ENCODE data around the gene NHS. TPM values are rescaled to one million over a fixed set of nuclear protein-coding genes. Genes with fewer than 3 reads are reported as not detected.

NHS gene
- polyA plus RNA-seq, 1 donor (not counting 4 experiments of a cell fraction or from before 2014, with no cell fraction given) = 5.4 TPM

DNA sequence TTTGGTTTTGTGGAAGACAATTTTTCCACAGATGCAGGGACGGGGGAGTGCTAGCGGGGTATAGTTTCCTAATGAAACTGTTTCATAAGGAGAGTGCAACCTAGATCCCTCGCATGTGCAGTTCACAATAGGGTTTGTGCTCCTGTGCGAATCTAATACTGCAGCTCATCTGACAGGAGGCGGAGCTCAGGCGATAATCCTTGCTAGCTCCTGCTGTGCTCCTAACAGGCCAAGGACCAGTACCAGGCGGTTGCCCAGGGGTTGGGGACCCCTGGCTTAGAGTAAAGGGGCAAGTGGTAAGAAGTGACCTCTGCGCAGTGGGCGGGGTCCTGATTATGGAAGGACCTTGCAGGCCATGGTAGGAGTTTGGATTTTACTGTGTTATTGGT is 366.1 kb downstream of the NHS start:
- dilution Hi-C loops (cut with MboI; ENCODE audit: extremely low pct_ligation_motif_present, low sequenced_read_pairs) = no loop called here
- Histone ChIP-seq H3K4me2 (ENCODE audit: control insufficient read depth, extremely low read depth, insufficient read depth, low read depth, low read length) (no peak overlapping the region), H3K27ac (ENCODE audit: control insufficient read depth, insufficient read depth, low read length) (no peak overlapping the region), H3K4me1 (ENCODE audit: control insufficient read depth, extremely low read depth, insufficient read depth, low read length) (no peaks in the 10 kb centered on the region), H3K9ac (ENCODE audit: control insufficient read depth, extremely low read depth, insufficient read depth, low read length) (no peak overlapping the region), H3K79me2 (ENCODE audit: control insufficient read depth, insufficient read depth, low read length) (peaks cover 27% of the 10 kb centered on the region), H3K36me3 (ENCODE audit: control insufficient read depth in 2 of 2, extremely low read depth in 1 of 2, insufficient read depth in 2 of 2, low read length in 2 of 2) (no peaks in the 10 kb centered on the region), H3K4me3 (ENCODE audit: control insufficient read depth in 2 of 3, extremely low read depth in 1 of 3, insufficient read depth in 2 of 3, low read depth in 1 of 3, low read length in 3 of 3) (no peak overlapping the region), H3K27me3 (ENCODE audit: control insufficient read depth, extremely low read depth, insufficient read depth, low read length) (no peaks in the 10 kb centered on the region), H2AFZ (ENCODE audit: control insufficient read depth, low read length) (no peak overlapping the region), H4K20me1 (ENCODE audit: control insufficient read depth, extremely low read depth, insufficient read depth, low read length) (no peaks in the 10 kb centered on the region), H3K9me3 (ENCODE audit: control insufficient read depth, low read depth, low read length) (no peaks in the 10 kb centered on the region), H3K9me1 (ENCODE audit: control insufficient read depth, extremely low read depth, insufficient read depth, low read length) (no peaks in the 10 kb centered on the region)
- FAIRE-seq = no peak
- DNase-seq (ENCODE audit: low read depth, low spot score) = no peak
- TF ChIP-seq EZH2 (IDR thresholded peaks at IDR 0.05; ENCODE audit: low read length) = no peak
- TF ChIP-seq, protein P1, sequence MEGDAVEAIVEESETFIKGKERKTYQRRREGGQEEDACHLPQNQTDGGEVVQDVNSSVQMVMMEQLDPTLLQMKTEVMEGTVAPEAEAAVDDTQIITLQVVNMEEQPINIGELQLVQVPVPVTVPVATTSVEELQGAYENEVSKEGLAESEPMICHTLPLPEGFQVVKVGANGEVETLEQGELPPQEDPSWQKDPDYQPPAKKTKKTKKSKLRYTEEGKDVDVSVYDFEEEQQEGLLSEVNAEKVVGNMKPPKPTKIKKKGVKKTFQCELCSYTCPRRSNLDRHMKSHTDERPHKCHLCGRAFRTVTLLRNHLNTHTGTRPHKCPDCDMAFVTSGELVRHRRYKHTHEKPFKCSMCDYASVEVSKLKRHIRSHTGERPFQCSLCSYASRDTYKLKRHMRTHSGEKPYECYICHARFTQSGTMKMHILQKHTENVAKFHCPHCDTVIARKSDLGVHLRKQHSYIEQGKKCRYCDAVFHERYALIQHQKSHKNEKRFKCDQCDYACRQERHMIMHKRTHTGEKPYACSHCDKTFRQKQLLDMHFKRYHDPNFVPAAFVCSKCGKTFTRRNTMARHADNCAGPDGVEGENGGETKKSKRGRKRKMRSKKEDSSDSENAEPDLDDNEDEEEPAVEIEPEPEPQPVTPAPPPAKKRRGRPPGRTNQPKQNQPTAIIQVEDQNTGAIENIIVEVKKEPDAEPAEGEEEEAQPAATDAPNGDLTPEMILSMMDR (optimal IDR thresholded peaks at IDR 0.05 in 1 of 3, IDR thresholded peaks at IDR 0.05 in 1 of 3, conservative IDR thresholded peaks at IDR 0.05 in 1 of 3; ENCODE audit: extremely low read depth in 1 of 3, insufficient read depth in 2 of 3, low read length in 3 of 3) = no peak

GRCh38 chrX:17743913-17744312 is 368.9 kb downstream of the NHS start:
- Histone ChIP-seq H3K36me3 (ENCODE audit: control insufficient read depth in 2 of 2, extremely low read depth in 1 of 2, insufficient read depth in 2 of 2, low read length in 2 of 2) (no peaks in the 10 kb centered on the region), H3K9me3 (ENCODE audit: control insufficient read depth, low read depth, low read length) (no peaks in the 10 kb centered on the region), H2AFZ (ENCODE audit: control insufficient read depth, low read length) (no peak overlapping the region), H3K9ac (ENCODE audit: control insufficient read depth, extremely low read depth, insufficient read depth, low read length) (no peak overlapping the region), H3K4me3 (ENCODE audit: control insufficient read depth in 2 of 3, extremely low read depth in 1 of 3, insufficient read depth in 2 of 3, low read depth in 1 of 3, low read length in 3 of 3) (no peak overlapping the region), H3K79me2 (ENCODE audit: control insufficient read depth, insufficient read depth, low read length) (peaks cover 27% of the 10 kb centered on the region), H3K4me2 (ENCODE audit: control insufficient read depth, extremely low read depth, insufficient read depth, low read depth, low read length) (no peak overlapping the region), H3K4me1 (ENCODE audit: control insufficient read depth, extremely low read depth, insufficient read depth, low read length) (no peaks in the 10 kb centered on the region), H3K27me3 (ENCODE audit: control insufficient read depth, extremely low read depth, insufficient read depth, low read length) (no peaks in the 10 kb centered on the region), H4K20me1 (ENCODE audit: control insufficient read depth, extremely low read depth, insufficient read depth, low read length) (no peaks in the 10 kb centered on the region), H3K27ac (ENCODE audit: control insufficient read depth, insufficient read depth, low read length) (no peak overlapping the region), H3K9me1 (ENCODE audit: control insufficient read depth, extremely low read depth, insufficient read depth, low read length) (no peaks in the 10 kb centered on the region)
- dilution Hi-C loops (cut with MboI; ENCODE audit: extremely low pct_ligation_motif_present, low sequenced_read_pairs) = no loop called here
- DNase-seq (ENCODE audit: low read depth, low spot score) (no peak), FAIRE-seq (no peak)
- TF ChIP-seq, protein P1 (optimal IDR thresholded peaks at IDR 0.05 in 1 of 3, IDR thresholded peaks at IDR 0.05 in 1 of 3, conservative IDR thresholded peaks at IDR 0.05 in 1 of 3; ENCODE audit: extremely low read depth in 1 of 3, insufficient read depth in 2 of 3, low read length in 3 of 3) = no peak
- no peak for TF ChIP-seq EZH2 (IDR thresholded peaks at IDR 0.05; ENCODE audit: low read length)
